HG02885 (cell line): ENCODE data around the gene LHB.

ENCODE experiments used
- ATAC-seq: cut with Tn5 transposase; IDR thresholded peaks from one replicate; pipeline ENCODE4 v1.9.1; 2021; ENCODE audit warnings: mild to moderate bottlenecking; ENCODE audit not compliant: unreplicated experiment, poor library complexity

The LHB gene

DNA sequence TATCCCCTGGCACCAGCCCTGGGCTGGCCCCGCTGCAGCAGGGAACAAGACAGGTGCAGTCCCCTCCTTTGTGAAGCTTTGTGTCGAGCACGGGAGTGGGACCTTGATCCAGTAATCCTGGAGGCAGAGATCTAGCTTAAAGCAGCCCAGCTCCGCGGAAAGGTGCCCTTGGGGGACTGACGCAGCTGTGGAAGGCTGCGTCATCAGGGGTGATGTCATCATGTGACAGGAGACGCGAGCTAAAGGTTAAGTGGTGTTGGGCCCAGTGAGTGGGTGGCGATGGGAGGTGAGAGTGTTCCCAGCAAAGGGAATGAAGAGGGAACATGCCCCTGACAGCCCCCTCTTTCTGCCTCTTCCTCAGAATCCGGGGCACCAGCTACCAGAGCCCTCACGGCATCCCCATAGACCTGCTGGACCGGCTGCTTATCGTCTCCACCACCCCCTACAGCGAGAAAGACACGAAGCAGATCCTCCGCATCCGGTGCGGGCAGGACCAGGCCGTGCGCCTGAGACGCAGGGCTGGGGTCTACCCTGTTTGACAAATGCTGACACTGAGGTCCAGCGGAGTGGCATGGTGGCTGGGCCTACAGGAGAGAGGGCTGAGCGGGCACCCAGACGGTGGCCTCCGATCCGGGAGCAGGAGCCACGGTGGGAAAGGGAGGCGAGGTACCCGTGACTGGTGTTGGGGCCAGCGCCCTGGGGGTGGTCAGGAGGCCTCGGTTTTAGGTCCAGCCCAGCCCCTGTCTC, 2.6 kb downstream of the LHB start:
- no peak for ATAC-seq

DNA sequence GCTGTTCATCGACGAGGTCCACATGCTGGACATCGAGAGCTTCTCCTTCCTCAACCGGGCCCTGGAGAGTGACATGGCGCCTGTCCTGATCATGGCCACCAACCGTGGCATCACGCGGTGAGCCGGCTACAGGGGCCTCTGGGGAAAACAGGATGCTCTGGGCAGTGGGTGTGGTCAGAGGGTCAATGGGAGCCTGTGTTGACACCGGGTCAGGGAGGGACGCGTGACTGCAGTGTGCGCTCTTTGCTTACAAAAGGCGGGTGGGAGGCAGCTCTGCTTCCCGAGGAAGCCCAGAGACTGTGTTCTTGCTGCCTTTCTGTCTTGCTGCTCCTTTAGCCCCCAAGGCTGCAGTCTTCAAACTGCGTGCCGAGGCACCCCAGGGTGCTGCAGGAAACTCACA, 5.7 kb downstream of the LHB start:
- no peak for ATAC-seq

DNA sequence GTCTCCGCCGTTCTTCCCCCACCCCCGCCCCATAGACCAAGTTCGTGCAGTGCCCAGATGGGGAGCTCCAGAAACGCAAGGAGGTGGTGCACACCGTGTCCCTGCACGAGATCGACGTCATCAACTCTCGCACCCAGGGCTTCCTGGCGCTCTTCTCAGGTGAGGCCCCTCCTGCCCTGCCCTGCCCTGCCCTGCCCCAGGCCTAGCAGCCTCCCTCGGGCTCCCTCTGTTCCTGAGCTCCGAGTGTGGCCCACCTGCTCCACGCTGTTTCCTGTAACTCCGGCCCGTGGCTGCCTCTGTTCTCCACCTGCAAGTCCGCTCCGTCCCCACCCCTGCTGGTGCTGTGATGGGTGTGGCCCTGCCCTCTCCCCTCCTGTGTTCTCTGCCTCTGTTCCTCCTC, 6.4 kb downstream of the LHB start:
- no peak for ATAC-seq

DNA sequence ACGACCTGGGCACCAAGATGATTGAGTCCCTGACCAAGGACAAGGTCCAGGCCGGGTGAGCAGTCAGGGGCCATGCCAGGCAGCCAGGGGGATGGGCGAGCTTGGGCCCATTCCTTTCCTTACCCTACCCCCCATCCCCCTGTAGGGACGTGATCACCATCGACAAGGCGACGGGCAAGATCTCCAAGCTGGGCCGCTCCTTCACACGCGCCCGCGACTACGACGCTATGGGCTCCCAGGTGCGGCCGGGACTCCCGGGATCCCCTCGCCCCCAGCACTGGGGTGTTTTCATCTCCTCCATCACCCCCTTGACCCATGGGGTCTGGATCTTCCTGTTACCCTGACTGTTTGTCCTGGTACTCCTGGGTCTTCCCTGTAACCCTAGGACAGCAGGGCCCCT, 7.1 kb downstream of the LHB start:
- no peak for ATAC-seq

DNA sequence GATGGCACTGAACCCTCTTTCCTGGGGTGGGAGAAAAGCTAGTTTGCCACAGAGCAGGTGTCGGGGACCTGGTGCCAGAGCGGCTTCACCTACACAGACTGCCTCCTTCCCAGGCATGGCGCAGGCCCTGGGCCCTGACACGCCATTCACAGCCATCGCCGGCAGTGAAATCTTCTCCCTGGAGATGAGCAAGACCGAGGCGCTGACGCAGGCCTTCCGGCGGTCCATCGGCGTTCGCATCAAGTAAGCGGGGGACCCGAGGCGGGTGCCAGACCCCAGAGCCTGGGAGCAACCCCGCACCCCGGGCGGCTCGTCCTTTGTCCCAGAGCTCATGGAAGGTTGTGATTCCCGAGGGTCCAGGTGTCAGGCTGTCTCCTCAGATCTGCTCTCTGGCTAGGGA, 10.0 kb downstream of the LHB start:
- ATAC-seq = no peak

DNA sequence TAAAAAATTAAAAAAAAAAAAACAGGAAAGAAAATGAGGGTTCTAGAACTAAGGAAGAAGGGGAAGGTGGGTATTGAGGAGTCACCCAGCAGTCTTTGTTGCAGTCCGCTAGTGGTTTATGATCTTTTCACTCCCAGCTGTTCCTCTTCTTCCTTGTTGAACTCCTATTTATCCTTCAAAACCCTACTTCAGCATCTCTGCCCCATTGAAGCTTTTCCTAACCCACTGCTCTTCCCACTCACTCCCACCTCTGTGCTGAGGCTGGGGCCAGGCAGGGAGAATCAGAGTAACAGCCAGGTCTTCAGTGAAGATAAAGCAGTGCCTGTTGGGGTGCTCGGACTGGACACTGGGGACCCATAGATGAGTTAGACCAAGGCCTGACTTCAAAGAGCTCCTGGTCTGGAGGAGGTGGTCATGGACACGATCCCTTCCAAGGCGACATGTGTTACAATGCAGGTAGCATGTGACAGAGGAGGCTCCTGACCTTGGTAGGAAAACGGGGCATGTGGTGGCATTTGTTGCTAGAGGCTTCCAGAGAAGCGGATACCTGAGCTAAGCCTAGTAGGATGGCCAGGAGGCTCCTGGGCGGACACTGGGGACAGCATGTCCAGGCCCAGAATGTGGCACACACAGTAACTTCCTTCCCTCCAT, 11.8 kb downstream of the LHB start:
- no peak for ATAC-seq

DNA sequence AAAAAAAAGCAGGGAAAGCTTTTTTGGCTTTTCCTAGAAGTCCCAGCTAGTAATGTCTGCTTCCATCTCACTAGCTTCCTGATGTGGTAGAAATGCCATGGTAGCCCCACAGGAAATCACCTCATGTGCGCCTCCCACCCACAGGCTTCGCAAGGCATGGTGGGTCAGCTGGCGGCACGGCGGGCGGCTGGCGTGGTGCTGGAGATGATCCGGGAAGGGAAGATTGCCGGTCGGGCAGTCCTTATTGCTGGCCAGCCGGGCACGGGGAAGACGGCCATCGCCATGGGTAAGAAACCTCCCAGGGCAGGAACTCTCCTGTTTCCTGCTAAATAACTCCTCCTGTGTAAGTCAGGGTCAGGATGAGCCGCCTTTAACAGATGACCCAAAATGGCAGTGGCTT, 12.8 kb downstream of the LHB start:
- ATAC-seq = no peak

DNA sequence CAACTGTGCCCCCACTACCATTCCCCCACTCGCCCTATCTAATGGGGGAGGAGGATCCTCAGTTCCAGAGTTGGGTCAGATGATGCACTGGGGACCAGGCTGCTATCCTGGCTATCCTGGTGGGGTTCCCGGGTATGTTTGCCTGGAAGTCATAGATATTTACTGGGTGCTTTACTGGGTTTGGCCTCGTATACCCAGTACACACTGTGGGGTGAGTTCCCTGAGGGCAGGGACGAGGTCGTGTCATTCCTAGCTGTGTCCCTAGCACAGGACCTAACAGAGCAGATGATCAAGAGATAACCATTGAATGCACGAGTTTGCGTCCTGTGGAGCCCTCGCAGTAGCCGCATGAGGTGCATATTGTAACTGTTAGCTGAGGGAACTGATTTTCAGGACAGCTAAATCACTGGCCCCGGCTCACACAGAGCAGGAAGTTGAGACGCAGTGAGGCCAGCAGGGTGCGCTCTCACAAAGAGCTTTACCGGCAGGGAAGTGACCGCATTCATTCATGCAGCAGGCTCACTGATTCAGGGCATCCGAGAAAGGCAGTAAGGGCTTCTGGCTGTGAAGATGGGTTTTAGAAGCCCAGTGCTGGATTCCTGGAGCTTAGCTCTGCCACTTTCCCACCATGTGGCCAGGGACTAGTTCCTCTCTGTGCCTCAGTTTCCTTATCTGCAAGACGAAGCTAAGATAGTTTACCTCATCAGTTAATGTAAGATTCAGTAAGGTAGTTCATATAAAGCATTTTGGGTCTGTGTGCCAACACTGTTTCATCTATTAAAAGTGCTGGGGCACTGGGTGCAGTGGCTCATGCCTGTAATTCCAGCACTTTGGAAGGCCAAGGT, 17.2 kb downstream of the LHB start:
- ATAC-seq = no peak

DNA sequence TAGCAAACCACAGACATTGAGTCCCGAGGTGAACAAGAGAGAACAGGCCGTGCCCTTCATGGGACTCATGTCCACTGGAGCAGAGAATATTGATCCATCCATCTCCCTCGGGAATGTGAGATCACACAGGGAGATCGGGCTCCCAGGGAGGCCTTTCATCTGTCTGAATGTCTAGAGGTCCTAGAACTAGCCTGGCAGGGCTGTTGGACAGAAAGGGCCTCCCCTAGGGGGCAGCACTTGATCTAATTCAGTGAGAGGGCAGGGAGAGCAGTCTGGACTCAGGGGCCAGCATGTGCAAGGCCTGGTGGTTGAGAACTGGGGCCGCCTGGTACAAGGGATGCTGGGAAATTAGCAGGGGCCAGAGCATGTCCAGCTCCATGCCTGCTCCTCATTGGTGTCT, 18.9 kb downstream of the LHB start:
- ATAC-seq = no peak

DNA sequence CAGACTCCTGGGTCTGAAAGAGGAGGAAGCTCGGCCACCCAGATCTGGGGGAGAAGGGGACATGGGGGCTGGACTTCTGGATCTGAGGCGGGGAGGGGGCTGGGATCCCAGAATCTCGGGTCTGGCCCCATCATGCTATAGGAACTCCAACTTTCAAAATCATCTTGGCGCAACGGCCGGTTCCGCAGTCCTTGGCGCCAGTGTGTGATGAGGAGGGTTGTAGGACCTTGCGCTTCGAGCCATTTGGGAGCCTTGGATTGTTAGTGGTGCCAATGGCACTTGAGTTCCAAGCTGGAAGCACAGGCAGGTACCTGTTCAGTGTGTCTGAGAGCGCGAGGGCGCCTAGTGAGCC, 22.9 kb downstream of the LHB start:
- ATAC-seq = no peak

DNA sequence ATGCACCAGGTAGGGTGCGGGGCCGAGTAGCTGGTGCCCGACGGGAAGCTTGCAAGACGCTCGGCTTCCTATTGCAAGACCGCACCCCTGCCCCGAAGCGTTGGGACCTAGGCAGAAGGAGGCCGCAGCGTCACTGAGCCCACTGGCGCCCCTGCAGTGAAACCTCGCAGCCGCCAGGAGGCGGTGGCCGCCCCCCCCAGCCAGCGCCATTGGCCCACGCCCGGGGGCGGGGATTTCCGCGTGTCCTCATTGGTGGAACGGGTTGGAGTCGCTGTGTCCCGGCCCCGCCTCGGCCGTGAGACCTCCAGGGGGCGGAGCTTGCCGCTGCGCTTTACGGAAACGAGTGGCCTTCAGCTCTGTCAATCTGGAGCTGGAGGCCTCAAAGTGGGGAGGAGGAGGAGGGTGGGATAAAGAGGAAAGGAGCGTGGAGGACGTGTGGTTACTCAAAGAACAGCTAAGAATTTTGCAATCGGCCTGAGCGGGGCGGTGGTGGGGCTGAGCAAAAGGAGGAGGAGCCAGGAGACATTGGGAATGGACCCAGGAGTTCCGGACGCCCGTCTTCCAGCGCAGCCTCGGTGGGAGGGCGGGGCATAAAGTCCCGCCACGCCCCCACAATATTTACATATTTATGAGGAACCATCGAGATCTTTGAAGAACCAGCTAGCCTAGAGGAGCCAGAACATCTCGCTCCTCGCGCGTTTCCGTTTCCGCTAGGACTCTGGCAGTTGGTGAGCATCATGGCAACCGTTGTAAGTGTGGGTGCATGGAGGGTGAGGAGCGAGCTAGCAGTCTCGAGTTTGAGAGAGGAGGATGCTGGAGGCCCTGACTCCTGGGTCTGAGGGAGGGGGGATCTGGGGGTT, 23.5 kb downstream of the LHB start, which contains the start of the genes GYS1 and RUVBL2:
Gene GYS1, minus strand, starts transcription at position 135 of the 860 bp plus-strand sequence. CDS start 197 bp downstream, outside the sequence.
Gene RUVBL2, plus strand, starts transcription at position 713 of the 860 bp plus-strand sequence. Its CDS starts 25 bp downstream, at position 738.
- peak; percentile 89 for ATAC-seq

DNA sequence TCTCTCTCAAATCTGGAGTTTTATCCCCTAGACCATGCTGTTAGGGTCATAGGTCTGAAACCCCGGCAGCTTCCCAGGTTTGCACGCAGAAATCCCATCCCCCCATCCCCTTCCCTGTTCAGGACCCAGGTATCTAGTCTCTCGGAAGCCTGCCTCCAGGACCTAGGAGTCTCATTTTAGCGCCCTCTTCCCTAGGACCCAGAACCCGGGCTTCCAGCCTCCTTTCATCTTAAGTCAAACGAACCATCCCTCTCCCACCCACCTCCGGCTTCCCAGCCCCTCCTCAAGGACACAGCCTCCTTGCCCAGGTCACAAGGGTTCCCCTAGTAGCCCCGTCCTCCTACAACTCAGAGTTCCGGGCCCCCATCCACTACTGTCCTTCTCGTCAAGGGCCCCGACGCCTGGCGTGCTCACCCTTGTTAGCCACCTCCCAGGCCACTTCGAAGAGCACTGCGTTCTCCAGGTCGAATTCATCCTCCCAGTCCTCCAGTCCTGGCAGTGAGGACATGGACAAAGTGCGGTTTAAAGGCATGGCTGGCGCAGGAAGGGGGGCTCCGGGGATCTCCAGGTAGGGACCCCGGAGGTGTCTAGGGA, 24.2 kb downstream of the LHB start:
- ATAC-seq = no peak

DNA sequence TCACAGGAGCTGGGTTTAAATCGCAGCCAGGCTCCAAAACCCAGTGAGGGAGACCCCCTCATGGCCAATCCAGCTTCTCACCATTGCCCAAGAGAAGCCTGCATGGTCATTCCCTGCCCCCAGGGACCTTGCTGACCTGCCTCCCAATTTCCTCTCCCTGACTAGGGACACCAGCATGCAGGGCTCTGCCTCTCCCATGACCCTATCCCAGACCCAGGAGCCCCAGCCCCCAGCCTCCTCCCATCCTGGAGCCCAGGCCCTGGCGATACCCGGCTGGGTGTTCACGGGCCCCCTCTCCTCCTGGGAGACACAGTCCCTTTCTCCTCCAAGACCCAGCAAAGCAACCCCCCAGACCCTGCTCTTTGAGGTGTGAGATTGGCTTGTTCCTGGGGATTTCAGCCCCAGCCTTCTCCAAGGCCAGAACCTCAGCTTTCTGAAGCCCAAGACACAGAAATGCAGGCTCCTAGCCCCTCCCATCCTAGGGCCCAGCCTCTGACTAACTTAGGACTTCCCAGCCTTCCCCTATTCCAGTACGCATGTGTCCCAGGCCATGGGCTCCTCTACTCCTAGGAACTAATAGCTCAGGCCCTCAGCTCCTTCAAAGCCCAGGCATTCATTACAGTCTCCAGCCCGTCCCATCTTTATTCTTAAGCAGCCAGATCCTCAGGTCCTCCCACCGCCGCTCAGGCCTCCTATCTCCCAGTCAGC, 24.9 kb downstream of the LHB start:
- no peak for ATAC-seq

DNA sequence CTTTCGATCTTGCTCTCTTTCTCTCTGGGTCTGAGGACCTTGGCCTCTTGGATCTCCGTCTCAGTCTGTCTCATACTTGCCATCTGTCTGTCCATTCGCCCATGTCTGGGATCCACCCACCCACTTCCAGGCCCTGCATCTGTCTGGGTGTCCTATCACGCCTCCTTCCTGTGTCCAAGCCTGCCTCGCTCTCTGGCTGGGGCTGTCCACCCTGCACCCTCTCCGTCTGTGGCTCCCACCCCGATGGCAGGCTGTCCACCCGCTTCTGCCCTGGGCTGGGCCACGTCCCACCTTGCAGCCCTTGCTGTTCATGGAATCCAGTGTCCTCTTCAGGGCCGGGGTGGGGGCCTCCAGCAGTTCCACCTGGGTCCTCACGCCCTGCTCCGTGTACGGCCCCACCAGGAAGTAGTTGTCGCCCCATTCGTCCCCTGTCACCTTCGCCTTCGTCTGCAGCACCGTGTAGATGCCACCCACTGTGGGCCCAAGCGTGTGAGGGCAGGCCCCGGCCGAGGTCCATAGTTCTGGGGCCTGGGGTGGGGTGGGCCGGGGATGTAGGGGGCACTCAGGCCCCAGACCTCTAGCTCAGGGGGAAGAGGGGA, 25.8 kb downstream of the LHB start:
- ATAC-seq = no peak

DNA sequence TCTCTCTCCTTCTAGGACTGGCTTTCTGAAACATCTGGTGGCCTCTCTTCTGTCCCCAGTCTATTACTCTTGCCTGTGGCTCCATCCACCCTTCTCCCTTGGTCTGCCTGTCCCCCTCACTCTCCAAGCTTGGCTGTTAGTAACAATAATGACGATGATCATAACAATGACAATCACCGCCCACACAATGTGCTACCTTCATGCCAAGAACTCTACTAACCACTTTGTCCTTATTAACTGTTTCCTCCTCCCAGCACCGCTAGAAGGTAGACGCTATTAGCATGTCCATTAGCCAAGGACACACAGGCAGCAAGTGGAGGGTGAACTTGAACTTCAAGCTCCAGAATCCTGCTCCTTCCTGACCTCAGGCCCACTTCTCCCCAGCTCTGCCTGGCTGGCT, 26.5 kb downstream of the LHB start:
- ATAC-seq = no peak

DNA sequence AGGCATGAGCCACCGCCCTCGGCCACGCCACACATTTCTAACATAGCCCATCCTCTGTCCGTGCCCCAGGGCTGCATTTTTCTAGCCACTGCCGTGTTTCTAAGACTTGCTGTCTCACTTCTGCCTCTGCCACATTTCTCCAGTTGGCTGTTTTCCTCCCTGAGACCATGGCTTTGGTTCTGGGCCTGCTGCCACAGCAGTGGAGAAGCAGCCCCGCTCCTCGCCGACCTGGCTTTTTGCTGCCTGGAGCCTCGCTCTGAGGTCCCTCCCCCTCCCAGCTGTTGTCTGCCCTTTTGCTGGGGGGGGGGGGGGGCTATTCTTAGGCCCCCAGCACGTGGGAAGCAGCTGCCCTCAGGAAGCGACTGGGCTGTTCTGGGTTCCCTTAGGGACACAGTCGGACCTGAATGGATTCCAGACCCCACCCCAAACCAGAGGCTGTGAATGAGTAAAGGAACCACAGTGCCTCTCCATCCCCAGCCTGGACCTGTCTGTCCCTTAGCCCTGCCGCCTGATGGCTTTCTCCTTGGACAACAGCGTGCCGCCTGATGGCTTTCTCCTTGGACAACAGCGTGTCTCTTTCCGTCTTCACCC, 27.1 kb downstream of the LHB start:
- ATAC-seq = no peak

DNA sequence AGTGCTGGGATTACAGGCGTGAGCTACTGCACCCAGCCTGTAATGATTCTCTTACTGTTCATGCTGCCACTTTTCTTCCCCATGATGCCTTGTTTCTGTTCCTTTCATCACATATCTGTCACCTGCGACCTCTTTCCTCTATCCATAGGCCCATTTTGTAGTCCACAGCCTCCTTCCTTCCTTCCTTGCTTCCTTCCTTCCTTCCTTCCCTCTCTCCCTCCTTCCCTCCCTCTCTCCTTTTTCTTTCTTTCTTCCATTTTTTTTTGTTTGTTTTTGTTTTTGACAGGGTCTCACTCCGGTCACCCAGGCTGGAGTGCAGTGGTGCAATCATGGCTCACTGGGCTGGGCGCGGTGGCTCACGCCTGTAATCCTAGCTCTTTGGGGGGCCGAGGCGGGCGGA, 28.0 kb downstream of the LHB start:
- ATAC-seq = no peak

DNA sequence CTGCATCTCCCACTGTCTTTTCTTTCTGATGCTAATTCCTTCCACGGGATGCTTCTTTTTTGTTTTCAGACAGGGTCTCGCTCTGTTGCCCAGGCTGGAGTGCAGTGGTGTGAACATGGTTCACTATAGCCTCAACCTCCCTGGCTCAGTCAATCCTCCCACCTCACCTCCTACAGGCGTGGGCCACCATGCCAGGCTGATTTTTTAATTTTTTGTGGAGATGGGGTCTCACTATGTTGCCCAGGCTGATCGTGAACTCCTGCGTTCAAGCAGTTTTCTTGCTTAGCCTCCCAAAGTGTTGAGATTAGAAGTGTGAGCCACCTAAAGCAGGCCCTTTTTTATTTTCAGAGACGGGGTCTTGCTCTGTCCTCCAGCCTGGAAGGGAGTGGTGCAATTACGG, 28.6 kb downstream of the LHB start:
- no peak for ATAC-seq

DNA sequence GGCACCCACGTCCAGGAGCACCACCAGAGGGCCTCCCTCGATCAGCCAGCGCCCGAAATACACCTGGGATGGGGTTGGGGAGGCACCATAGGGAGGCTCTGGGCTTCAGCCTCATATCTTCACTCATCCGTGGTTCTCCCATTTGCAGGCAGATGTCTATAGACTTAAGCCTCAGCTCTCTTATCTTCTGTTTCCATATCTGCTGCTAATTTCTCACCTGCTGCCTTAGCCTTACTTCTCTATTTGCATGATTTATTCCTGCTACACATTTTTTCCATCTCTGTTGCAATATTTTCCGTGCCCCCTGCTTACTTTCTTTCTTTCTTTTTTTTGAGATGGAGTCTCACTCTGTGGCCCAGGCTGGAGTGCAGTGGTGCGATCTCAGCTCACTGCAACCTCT, 29.6 kb downstream of the LHB start:
- ATAC-seq = no peak
